HepG2 (cell line): ENCODE data around the gene RNF123. TPM values are rescaled to one million over a fixed set of nuclear protein-coding genes. Genes with fewer than 3 reads are reported as not detected.
A peak's percentile ranks its signal among the peaks of the same experiment; 100 is the strongest.

Source experiments
- ATAC-seq: fragments of 200-7000 bp; cut with Tn5 transposase; 3 replicates; pipeline ENCODE4 v1.9.1; 2020; ENCODE audit warnings: mild to moderate bottlenecking, moderate library complexity
- BruUV-seq: library from RNA; stranded (reverse); fragments of 400-500 nt; replicated peaks from 2 replicates; lab custom pipeline; 2021; lab: Mats Ljungman, UMichigan
- CTCF ChIA-PET: fragments of 300-600 bp; formaldehyde crosslinking; extraction: SDS; loops from one replicate; lab custom pipeline; 2021; ENCODE audit warnings: low total read pairs, inconsistent platforms, low intra/inter-chr PET ratio; lab: Yijun Ruan, JAX
- POLR2A ChIA-PET: fragments of 350-600 bp; sonication (Branson Sonifier 250); formaldehyde crosslinking; loops from one replicate; lab custom pipeline; 2020; ENCODE audit warnings: antibody characterized with exemption, inconsistent platforms; lab: Yijun Ruan, JAX
- DNase-seq: peaks from one replicate; pipeline ENCODE4 v3.0.0-alpha.2; 2015; ENCODE audit warnings: low spot score
- FAIRE-seq: peaks from 3 replicates; lab custom pipeline; 2011; peaks lifted over from hg19 to GRCh38; lab: Jason Lieb, UNC
- H2AFZ ChIP-seq: one replicate; pipeline ENCODE4 v1.6.1; 2011; ENCODE audit warnings: low read length, inconsistent platforms
- H3K27ac ChIP-seq: fragments of 300-600 bp; 3 replicates; pipeline ENCODE4 v1.8.0; 2011; ENCODE audit warnings: mixed run types, mild to moderate bottlenecking, mixed read lengths, low read length, inconsistent platforms; ENCODE audit not compliant: insufficient read depth; ENCODE audit errors: extremely low read length
- H3K27me3 ChIP-seq, 2 experiments: fragments of 200-600 bp in 1 of 2; 2 replicates in 1 of 2; 3 replicates in 1 of 2; pipeline versions ENCODE4 v1.6.0 to v1.8.0; 2011; ENCODE audit warnings: low read length in 2 of 2, mild to moderate bottlenecking in 2 of 2, moderate library complexity in 2 of 2, inconsistent platforms in 1 of 2; ENCODE audit not compliant: insufficient read depth in 2 of 2, control insufficient read depth in 1 of 2
- H3K36me3 ChIP-seq, 2 experiments: fragments of 200-600 bp in 1 of 2; replicated peaks in 1 of 2; 2 replicates in 1 of 2; 3 replicates in 1 of 2; pipeline versions ENCODE4 v1.5.1 to v1.8.0; 2011; ENCODE audit warnings: low read length in 2 of 2, inconsistent platforms in 1 of 2; ENCODE audit not compliant: insufficient read depth in 2 of 2, control insufficient read depth in 1 of 2
- H3K4me1 ChIP-seq: 2 replicates; pipeline ENCODE4 v1.5.1; 2012; ENCODE audit warnings: low read length, inconsistent platforms; ENCODE audit not compliant: insufficient read depth
- H3K4me2 ChIP-seq: 2 replicates; pipeline ENCODE4 v1.6.0; 2011; ENCODE audit warnings: low read depth, low read length, inconsistent platforms
- H3K4me3 ChIP-seq, 3 experiments: fragments of 200-600 bp in 1 of 3; sonication (generic), shearing (Covaris generic) in 1 of 3; replicated peaks in 1 of 3; 2 replicates each; pipeline ENCODE4 v1.5.1; 2011 to 2016; ENCODE audit warnings: low read length in 3 of 3, inconsistent platforms in 2 of 3, low read depth in 2 of 3, mild to moderate bottlenecking in 2 of 3, control low read depth in 1 of 3, mixed read lengths in 1 of 3; ENCODE audit not compliant: insufficient read depth in 1 of 3
- H3K79me2 ChIP-seq: one replicate; pipeline ENCODE4 v1.6.1; 2011; ENCODE audit warnings: low read length, inconsistent platforms; ENCODE audit not compliant: insufficient read depth
- H3K9ac ChIP-seq: 2 replicates; pipeline ENCODE4 v1.6.0; 2011; ENCODE audit warnings: mild to moderate bottlenecking, low read depth, low read length, inconsistent platforms; ENCODE audit not compliant: insufficient read depth
- H3K9me3 ChIP-seq: 2 replicates; pipeline ENCODE4 v1.5.1; 2012; ENCODE audit warnings: mild to moderate bottlenecking, low read length
- H4K20me1 ChIP-seq: 2 replicates; pipeline ENCODE4 v1.6.0; 2011; ENCODE audit warnings: inconsistent platforms, mild to moderate bottlenecking, low read length, moderate library complexity; ENCODE audit not compliant: insufficient read depth
- CEBPB ChIP-seq: IDR thresholded peaks from 2 replicates; pipeline ENCODE4 v1.6.1; 2011; ENCODE audit warnings: low read depth, low read length, improper control_type of control experiment, borderline replicate concordance
- HNF4G ChIP-seq, 2 experiments: sonication (generic) in 1 of 2; formaldehyde crosslinking in 1 of 2; IDR thresholded peaks; 2 replicates each; pipeline versions ENCODE4 v1.4.0 to v1.6.1; 2011 to 2020; ENCODE audit warnings: borderline replicate concordance in 2 of 2, low read depth in 2 of 2, mild to moderate bottlenecking in 2 of 2, low read length in 1 of 2, missing genetic modification reagents in 1 of 2, moderate library complexity in 1 of 2
- KDM3A ChIP-seq: IDR thresholded peaks from 2 replicates; pipeline ENCODE4 v1.6.1; 2018; ENCODE audit warnings: low read depth, missing compliant biosample characterization
- KLF11 ChIP-seq: IDR thresholded peaks from 2 replicates; pipeline ENCODE4 v1.6.1; 2016; ENCODE audit warnings: missing compliant biosample characterization
- PHF8 ChIP-seq: sonication (generic); formaldehyde crosslinking; IDR thresholded peaks from 2 replicates; pipeline ENCODE4 v1.5.0; 2020; ENCODE audit warnings: missing genetic modification reagents
- PTBP1 ChIP-seq: fragments of 200-400 bp; formaldehyde crosslinking; IDR thresholded peaks from 2 replicates; pipeline ENCODE4 v1.6.1; 2018; ENCODE audit warnings: low read length, low read depth; ENCODE audit not compliant: poor library complexity, severe bottlenecking
- SMYD3 ChIP-seq: sonication (generic); formaldehyde crosslinking; IDR thresholded peaks from 2 replicates; pipeline ENCODE4 v1.8.1; 2023; ENCODE audit warnings: mild to moderate bottlenecking, missing genetic modification reagents
- SNAPC4 ChIP-seq: sonication (generic); formaldehyde crosslinking; IDR thresholded peaks from 2 replicates; pipeline ENCODE4 v1.4.0; 2020; ENCODE audit warnings: mild to moderate bottlenecking, missing genetic modification reagents
- ZNF10 ChIP-seq: sonication (generic); formaldehyde crosslinking; IDR thresholded peaks from 2 replicates; pipeline ENCODE4 v1.4.0; 2020; ENCODE audit warnings: mild to moderate bottlenecking, low read depth, missing genetic modification reagents, borderline replicate concordance
- ZNF121 ChIP-seq: sonication (generic); formaldehyde crosslinking; IDR thresholded peaks from 2 replicates; pipeline ENCODE4 v1.5.0; 2020; ENCODE audit warnings: mild to moderate bottlenecking, missing genetic modification reagents
- WGBS: methylation state at CpG from one replicate; pipeline ENCODE4 v1.1.6; 2017; ENCODE audit warnings: low lambda C conversion rate; 5-methylcytosine and 5-hydroxymethylcytosine counted together
- in situ Hi-C: cut with HindIII; loops from 2 replicates; pipeline ENCODE4 v1.10.0; 2017; ENCODE audit warnings: low pct_unique_long_range_greater_than_20kb; ENCODE audit not compliant: extremely low pct_ligation_motif_present
- intact Hi-C: fragments of 100-400 bp; cut with micrococcal nuclease; formaldehyde crosslinking; loops from one replicate; pipeline ENCODE4 v1.10.0; 2022; ENCODE audit not compliant: unreplicated experiment
- polyA plus RNA-seq, 8 experiments: library from polyadenylated mRNA; depleted of rRNA in 3 of 8; stranded (reverse) in 7 of 8; unstranded in 1 of 8; fragments of >200 nt; fragmentation: Illumina TruSeq in 4 of 8; extraction: Trizol in 4 of 8; gene quantifications; 2 replicates each; pipeline versions ENCODE4 v1.2.1 to v1.2.3, GENCODE V29; 2011 to 2016; ENCODE audit warnings: low read depth in 4 of 8, missing spikeins in 1 of 8, mixed read lengths in 1 of 8; ENCODE audit not compliant: insufficient read depth in 1 of 8
- total RNA-seq, 5 experiments: library from RNA; depleted of rRNA; stranded (reverse); fragments of >200 nt; fragmentation: Illumina TruSeq; extraction: Trizol; gene quantifications; 2 replicates each; pipeline ENCODE4 v1.2.3, GENCODE V29; 2016; ENCODE audit warnings: low read depth in 1 of 5
- TF ChIP-seq, protein P1 (sequence below): sonication (generic); formaldehyde crosslinking; IDR thresholded peaks from 2 replicates; pipeline ENCODE4 v1.4.0; 2020; ENCODE audit warnings: missing genetic modification reagents, borderline replicate concordance

RNF123 gene
- total and polyA plus RNA-seq, 2 of the 13 experiments (the other 11 are each of a cell fraction or from before 2014, with no cell fraction given), result 29.9 to 82.2 TPM

- H3K27me3 ChIP-seq, result no peaks in the 10 kb centered on the region
- CTCF ChIA-PET, result no interaction called here
- 96% methylated on average over 4 of the region's 4 CpGs for WGBS
These were observed 74.6 kb downstream of the RNF123 start for GRCh38 chr3:49763981-49764380.

GRCh38 chr3:49769286-49769915, 80.0 kb downstream of the RNF123 start:
- in situ Hi-C loops (no loop called here), intact Hi-C loops (no loop called here)
- Histone ChIP-seq H3K79me2 (peaks cover 69% of the 10 kb centered on the region), H3K9ac (no peak overlapping the region), H3K4me2 (no peak overlapping the region), H3K4me1 (peaks cover 6% of the 10 kb centered on the region; the same call in 1 of the 2 replicates), H3K27me3 (no peaks in the 10 kb centered on the region), H3K4me3 (no peak overlapping the region), H3K9me3 (no peaks in the 10 kb centered on the region), H4K20me1 (peaks cover 2% of the 10 kb centered on the region; the same call in 1 of the 2 replicates), H3K36me3 (peaks cover 2 to 20% of the 10 kb centered on the region in 2 experiments; a peak in 3 of 5 replicates), H2AFZ (no peak overlapping the region), H3K27ac (no peak overlapping the region)
- DNase-seq, result no peak
- ChIA-PET CTCF (no interaction called here), POLR2A (no interaction called here)
- BruUV-seq, result no TSS peak
- ATAC-seq, result no peak
- 98% methylated on average over 3 of the region's 3 CpGs for WGBS
- FAIRE-seq, result no peak
- TF ChIP-seq ZNF10 (CRISPR knock-in tag) (no peak), CEBPB (no peak), PHF8 (CRISPR knock-in tag) (no peak), KLF11 (CRISPR knock-in tag) (no peak), SMYD3 (CRISPR knock-in tag) (no peak), KDM3A (CRISPR knock-in tag) (no peak), SNAPC4 (CRISPR knock-in tag) (no peak), PTBP1 (no peak)
- TF ChIP-seq, protein P1, sequence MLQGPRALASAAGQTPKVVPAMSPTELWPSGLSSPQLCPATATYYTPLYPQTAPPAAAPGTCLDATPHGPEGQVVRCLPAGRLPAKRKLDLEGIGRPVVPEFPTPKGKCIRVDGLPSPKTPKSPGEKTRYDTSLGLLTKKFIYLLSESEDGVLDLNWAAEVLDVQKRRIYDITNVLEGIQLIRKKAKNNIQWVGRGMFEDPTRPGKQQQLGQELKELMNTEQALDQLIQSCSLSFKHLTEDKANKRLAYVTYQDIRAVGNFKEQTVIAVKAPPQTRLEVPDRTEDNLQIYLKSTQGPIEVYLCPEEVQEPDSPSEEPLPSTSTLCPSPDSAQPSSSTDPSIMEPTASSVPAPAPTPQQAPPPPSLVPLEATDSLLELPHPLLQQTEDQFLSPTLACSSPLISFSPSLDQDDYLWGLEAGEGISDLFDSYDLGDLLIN, result no peak

More at GRCh38 chr3:49763981-49764380, 74.6 kb downstream of the RNF123 start:
- Histone ChIP-seq H3K4me1 (no peaks in the 10 kb centered on the region), H4K20me1 (0 out of 2 replicates have a peak, but pooled peaks cover 4% of the 10 kb centered on the region), H3K9ac (no peak overlapping the region), H2AFZ (no peak overlapping the region), H3K9me3 (no peaks in the 10 kb centered on the region), H3K79me2 (peaks cover 50% of the 10 kb centered on the region), H3K4me3 (no peak overlapping the region), H3K27ac (no peak overlapping the region), H3K36me3 (peaks cover 3 to 15% of the 10 kb centered on the region in 2 experiments; a peak in 3 of 5 replicates), H3K4me2 (no peak overlapping the region)
- no peak for DNase-seq
- TF ChIP-seq HNF4G (IDR thresholded peaks at IDR 0.05; ENCODE audit: borderline replicate concordance, low read depth, low read length) (no peak), HNF4G (CRISPR knock-in tag; IDR thresholded peaks at IDR 0.05; ENCODE audit: borderline replicate concordance, low read depth) (no peak), ZNF121 (CRISPR knock-in tag) (peak; percentile 64)
- intact Hi-C loops (no loop called here), in situ Hi-C loops (no loop called here)
- BruUV-seq, result no TSS peak
- no peak for ATAC-seq
- no peak for FAIRE-seq
- POLR2A ChIA-PET, result interaction anchor here (0.6 to 1.9 kb wide), 2 partner anchors 30 to 50 kb away, joined by 3 to 4 read pairs; partner anchors contain the start of gene UBA7
